ENCODE data around the gene ACTR5.

- TF ChIP-seq TAF1 (conservative IDR thresholded peaks at IDR 0.05): no peak
- TF ChIP-seq HNF4G (IDR thresholded peaks at IDR 0.05): no peak
- TF ChIP-seq, protein P1, sequence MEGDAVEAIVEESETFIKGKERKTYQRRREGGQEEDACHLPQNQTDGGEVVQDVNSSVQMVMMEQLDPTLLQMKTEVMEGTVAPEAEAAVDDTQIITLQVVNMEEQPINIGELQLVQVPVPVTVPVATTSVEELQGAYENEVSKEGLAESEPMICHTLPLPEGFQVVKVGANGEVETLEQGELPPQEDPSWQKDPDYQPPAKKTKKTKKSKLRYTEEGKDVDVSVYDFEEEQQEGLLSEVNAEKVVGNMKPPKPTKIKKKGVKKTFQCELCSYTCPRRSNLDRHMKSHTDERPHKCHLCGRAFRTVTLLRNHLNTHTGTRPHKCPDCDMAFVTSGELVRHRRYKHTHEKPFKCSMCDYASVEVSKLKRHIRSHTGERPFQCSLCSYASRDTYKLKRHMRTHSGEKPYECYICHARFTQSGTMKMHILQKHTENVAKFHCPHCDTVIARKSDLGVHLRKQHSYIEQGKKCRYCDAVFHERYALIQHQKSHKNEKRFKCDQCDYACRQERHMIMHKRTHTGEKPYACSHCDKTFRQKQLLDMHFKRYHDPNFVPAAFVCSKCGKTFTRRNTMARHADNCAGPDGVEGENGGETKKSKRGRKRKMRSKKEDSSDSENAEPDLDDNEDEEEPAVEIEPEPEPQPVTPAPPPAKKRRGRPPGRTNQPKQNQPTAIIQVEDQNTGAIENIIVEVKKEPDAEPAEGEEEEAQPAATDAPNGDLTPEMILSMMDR (IDR thresholded peaks at IDR 0.05; ENCODE audit: low read depth, low read length, missing input control): no peak
- no peak for TF ChIP-seq FOXA2 (IDR thresholded peaks at IDR 0.05)
- no peak for TF ChIP-seq MAX (IDR thresholded peaks at IDR 0.05)
- no peak for TF ChIP-seq RAD21 (IDR thresholded peaks at IDR 0.05)
- no peak for TF ChIP-seq REST (IDR thresholded peaks at IDR 0.05)
- TF ChIP-seq YY1 (IDR thresholded peaks at IDR 0.05): no peak
- no peak for TF ChIP-seq JUND (IDR thresholded peaks at IDR 0.05)
- no peak for TF ChIP-seq NR2F2 (IDR thresholded peaks at IDR 0.05)
- TF ChIP-seq, protein P2, sequence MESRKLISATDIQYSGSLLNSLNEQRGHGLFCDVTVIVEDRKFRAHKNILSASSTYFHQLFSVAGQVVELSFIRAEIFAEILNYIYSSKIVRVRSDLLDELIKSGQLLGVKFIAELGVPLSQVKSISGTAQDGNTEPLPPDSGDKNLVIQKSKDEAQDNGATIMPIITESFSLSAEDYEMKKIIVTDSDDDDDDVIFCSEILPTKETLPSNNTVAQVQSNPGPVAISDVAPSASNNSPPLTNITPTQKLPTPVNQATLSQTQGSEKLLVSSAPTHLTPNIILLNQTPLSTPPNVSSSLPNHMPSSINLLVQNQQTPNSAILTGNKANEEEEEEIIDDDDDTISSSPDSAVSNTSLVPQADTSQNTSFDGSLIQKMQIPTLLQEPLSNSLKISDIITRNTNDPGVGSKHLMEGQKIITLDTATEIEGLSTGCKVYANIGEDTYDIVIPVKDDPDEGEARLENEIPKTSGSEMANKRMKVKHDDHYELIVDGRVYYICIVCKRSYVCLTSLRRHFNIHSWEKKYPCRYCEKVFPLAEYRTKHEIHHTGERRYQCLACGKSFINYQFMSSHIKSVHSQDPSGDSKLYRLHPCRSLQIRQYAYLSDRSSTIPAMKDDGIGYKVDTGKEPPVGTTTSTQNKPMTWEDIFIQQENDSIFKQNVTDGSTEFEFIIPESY (IDR thresholded peaks at IDR 0.05): no peak
- no peak for TF ChIP-seq EGR1 (IDR thresholded peaks at IDR 0.05; ENCODE audit: low read depth in 2 of 2)
- TF ChIP-seq FOXA1 (IDR thresholded peaks at IDR 0.05): no peak
Measured at GRCh38 chr20:38722683-38723016, 25.6 kb upstream of the ACTR5 start.

All from liver (tissue), 3 donors.